SU-DHL-6 (cell line): ENCODE results near the gene EBI3.

Experiments used
- EZH2phosphoT487 ChIP-seq: fragments of 200-600 bp; sonication (generic), shearing (Covaris generic); conservative IDR thresholded peaks from 2 replicates; pipeline ENCODE4 v1.6.1; 2018; ENCODE audit warnings: mild to moderate bottlenecking, antibody characterized with exemption, low read length, moderate library complexity, mixed read lengths
- TF ChIP-seq, protein P1 (sequence below): fragments of 200-600 bp; sonication (generic); IDR thresholded peaks from one replicate; pipeline ENCODE4 v1.5.1; 2017; ENCODE audit warnings: antibody characterized with exemption, mild to moderate bottlenecking, low read length, moderate library complexity; ENCODE audit not compliant: insufficient read depth, poor library complexity, severe bottlenecking

GRCh38 chr19:4268816-4269430, 39.6 kb downstream of the EBI3 start:
- TF ChIP-seq, protein P1, sequence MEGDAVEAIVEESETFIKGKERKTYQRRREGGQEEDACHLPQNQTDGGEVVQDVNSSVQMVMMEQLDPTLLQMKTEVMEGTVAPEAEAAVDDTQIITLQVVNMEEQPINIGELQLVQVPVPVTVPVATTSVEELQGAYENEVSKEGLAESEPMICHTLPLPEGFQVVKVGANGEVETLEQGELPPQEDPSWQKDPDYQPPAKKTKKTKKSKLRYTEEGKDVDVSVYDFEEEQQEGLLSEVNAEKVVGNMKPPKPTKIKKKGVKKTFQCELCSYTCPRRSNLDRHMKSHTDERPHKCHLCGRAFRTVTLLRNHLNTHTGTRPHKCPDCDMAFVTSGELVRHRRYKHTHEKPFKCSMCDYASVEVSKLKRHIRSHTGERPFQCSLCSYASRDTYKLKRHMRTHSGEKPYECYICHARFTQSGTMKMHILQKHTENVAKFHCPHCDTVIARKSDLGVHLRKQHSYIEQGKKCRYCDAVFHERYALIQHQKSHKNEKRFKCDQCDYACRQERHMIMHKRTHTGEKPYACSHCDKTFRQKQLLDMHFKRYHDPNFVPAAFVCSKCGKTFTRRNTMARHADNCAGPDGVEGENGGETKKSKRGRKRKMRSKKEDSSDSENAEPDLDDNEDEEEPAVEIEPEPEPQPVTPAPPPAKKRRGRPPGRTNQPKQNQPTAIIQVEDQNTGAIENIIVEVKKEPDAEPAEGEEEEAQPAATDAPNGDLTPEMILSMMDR: no peak
- TF ChIP-seq EZH2phosphoT487: no peak
